GM18951 (cell line): Measurements from ENCODE around the gene MECR.
"Not testable (repeated sequence)": the region's sequence is repeated elsewhere in the genome, so short reads cannot be mapped to it uniquely, and the experiment has no call there.

Source experiments
- POLR2A ChIP-seq: IDR thresholded peaks from 4 replicates; pipeline ENCODE4 v1.6.1; 2011; ENCODE audit warnings: mild to moderate bottlenecking; ENCODE audit not compliant: insufficient read length, insufficient read depth; ENCODE audit errors: extremely low read depth
- in situ Hi-C: fragments of 300-500 bp; cut with MboI; formaldehyde crosslinking; loops from one replicate; pipeline ENCODE4 v1.12.0; 2022; ENCODE audit warnings: low sequenced_read_pairs, mixed read lengths, inconsistent platforms; ENCODE audit not compliant: unreplicated experiment

Gene MECR

GRCh38 chr1:29237129-29237821 lies 6.5 kb upstream of the MECR start:
- no peak for TF ChIP-seq POLR2A
- in situ Hi-C loops: no loop called here

- TF ChIP-seq POLR2A: no peak
- in situ Hi-C loops: no loop called here
Observed at GRCh38 chr1:29236712-29237128, 6.0 kb upstream of the MECR start.

DNA sequence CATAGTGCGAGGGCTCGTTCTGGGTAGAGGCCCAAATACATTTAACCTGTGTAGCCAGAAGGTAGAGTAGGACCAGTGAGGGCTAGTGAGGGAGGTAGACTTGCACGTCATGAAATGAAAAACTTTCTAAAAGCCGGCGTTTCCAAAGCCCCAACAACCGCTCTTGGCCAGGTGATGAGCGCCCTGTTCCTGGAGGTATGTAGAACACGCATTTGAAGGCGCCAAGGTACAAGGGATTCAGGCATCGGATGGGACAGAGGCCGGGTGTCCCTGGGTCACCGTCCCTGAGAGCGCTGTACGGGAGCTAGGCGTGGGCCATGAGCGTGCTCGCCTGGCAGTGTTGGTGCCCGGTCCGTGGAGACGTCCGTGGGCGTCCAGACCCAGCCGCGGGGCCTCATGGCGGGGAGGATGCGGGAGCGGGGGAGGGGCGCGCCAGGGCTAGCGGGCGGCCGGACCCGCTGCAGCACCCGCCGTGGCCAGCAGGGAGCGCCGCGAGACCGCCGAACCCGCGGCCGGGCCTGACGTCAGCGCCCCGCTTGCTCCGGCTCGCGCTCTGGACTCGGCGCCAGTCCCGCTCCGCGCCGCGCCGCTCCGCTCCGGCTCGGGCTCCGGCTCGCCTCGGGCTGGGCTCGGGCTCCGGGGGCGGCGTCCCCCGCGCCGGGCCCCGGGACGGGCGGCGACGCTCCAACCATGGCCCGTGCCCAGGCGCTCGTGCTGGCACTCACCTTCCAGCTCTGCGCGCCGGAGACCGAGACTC lies 5.4 kb upstream of the MECR start, which contains the start of gene PTPRU:
Gene PTPRU, plus strand, starts transcription at position 568 of the 757 bp plus-strand sequence. Its CDS starts 123 bp downstream, at position 691.
- TF ChIP-seq POLR2A: no peak
- in situ Hi-C loops: no loop called here

DNA sequence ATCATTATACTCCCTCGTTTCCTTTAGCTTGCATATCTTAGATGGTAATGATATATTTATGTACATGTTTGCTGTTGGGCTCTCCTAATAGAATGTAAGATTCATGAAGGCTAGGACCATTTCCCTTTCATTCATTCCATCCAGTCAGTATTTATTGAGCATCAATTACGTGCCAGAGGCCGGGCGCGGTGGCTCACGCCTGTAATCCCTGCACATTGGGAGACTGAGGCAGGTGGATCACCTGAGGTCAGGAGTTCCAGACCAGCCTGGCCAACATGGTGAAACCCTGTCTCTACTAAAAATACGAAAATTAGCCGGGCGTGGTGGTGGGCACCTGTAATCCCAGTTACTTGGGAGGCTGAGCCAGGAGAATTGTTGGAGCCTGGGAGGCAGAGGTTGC lies 4.1 kb upstream of the MECR start:
- in situ Hi-C loops: not testable (repeated sequence)

GRCh38 chr1:29234471-29234870 lies 3.7 kb upstream of the MECR start:
- no peak for TF ChIP-seq POLR2A
- in situ Hi-C loops: no loop called here

GRCh38 chr1:29233693-29234092 lies 3.0 kb upstream of the MECR start:
- in situ Hi-C loops: no loop called here
- TF ChIP-seq POLR2A: no peak

DNA sequence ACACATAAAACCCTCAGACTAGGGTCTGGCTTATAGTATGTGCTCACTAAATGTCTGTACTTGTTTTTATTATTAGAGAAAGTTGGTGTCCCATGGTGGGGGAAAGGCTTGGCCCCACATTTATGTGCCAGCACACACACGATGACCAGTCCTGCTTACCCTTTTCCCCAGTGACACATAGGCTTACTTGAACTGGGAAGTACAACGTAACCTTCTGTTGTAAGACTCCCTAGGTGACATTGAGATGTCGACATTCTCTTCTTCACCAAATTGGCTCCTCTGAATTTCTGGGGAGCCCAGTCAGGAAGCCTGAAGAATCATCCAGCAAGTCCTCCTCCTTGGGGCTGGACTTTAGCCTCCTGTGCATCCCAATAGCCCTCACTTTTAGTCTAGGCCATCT lies 1.7 kb upstream of the MECR start:
- in situ Hi-C loops: no loop called here

GRCh38 chr1:29230204-29230552 lies 556 bp downstream of the MECR start:
- in situ Hi-C loops: no loop called here
- no peak for TF ChIP-seq POLR2A

More for the DNA sequence above, 1.7 kb upstream of the MECR start:
- no peak for TF ChIP-seq POLR2A

DNA sequence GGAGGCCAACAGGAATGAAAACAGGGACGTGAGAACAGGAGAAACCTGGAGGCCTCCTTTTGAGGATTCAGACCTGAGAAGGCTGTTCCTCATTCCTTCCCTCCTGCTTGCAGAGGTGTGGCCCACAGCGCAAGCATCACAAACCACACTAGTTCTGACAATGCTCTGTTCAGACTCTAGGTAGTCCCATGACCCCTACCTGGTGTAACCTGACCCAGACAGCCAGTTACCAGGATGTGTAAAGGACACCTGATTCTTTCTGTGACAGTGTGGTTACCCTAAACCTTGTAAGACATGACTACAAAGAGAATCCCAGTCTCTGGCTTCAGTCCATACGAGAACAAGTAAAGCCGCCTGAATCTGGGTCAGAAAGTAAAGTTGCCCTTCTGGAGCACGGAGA lies 3.2 kb downstream of the MECR start:
- TF ChIP-seq POLR2A: no peak

GRCh38 chr1:29225361-29225760 lies 5.4 kb downstream of the MECR start:
- no peak for TF ChIP-seq POLR2A
- in situ Hi-C loops: no loop called here

More for the DNA sequence above, 3.2 kb downstream of the MECR start:
- in situ Hi-C loops: no loop called here

GRCh38 chr1:29224356-29224837 lies 6.3 kb downstream of the MECR start:
- no peak for TF ChIP-seq POLR2A
- in situ Hi-C loops: no loop called here

- in situ Hi-C loops: no loop called here
- no peak for TF ChIP-seq POLR2A
Observed at GRCh38 chr1:29223521-29223920, 7.2 kb downstream of the MECR start.

DNA sequence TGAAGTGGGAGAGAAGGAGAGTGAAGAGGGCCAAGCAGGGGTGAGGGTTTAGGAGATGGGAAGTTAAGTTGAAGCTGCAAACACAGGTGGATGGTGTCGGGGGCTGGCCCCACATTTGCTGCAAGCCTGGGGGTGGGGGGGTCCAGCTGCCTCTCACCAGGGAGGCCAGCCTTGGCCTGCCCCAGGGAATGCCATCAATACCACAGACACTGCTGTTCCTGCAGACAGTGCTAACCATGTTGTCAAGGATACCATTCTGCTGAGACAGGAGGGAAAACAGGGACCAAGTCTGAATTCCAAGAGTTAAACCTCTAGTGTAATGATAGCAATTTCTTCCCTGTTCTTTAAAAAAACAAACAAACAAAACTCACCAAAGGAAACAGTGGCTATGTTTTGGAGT lies 8.0 kb downstream of the MECR start:
- in situ Hi-C loops: no loop called here
- TF ChIP-seq POLR2A: no peak

DNA sequence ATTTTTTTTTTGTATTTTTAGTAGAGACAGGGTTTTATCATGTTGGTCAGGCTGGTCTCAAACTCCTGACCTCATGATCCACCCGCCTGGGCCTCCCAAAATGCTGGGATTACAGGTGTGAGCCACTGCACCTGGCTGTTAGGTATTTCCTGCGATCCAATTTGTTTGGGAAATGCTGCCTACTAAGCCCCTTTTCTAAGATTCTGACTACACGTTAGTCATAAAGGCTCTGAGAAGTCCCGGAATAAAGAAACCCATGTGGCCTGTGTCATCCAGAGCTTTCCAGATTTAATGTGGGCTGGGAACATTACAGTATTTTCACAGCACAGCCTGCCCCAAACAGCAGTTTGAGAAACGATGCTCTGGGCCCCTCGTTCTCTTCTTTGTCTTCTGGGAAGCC lies 8.5 kb downstream of the MECR start:
- in situ Hi-C loops: not testable (repeated sequence)
